Measurements from ENCODE around the gene SORBS1.
A peak's percentile ranks its signal among the peaks of the same experiment; 100 is the strongest.

SORBS1 gene

DNA sequence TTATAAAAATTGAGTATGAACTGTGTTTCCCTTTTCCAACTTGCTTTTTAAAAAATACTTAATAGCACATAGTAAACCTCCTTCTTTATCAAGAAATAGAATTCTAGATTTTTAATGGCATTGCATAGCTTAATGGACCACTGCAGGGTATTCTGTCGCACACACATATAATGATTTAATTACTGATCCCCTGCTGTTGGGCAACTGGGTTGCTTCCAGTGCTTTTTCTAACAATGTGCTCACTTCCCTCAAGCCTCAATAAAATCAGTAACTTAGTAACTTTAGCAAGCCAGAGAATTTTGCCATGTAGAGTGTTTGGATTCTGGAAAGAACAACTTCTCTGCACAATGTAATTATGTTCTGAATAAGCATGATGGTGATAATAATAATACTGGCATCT, 221.3 kb downstream of the SORBS1 start:
- POLR2A ChIA-PET: no interaction called here
- no peaks in the 10 kb centered on the region for H3K4me1 ChIP-seq (ENCODE audit: control insufficient read depth, insufficient read depth, low read length)
- peak; percentile 92 for TF ChIP-seq MZF1 (tag by site-specific recombination; IDR thresholded peaks at IDR 0.05; ENCODE audit: borderline replicate concordance)
- no peak for TF ChIP-seq ZNF747 (tag by site-specific recombination; IDR thresholded peaks at IDR 0.05)
- CTCF ChIA-PET: interaction anchor here (0.6 to 1.5 kb wide), 4 partner anchors 9 to 96 kb away, joined by 3 to 10 read pairs (median 4); no protein-coding TSS in a partner anchor
- no peak overlapping the region for H3K4me3 ChIP-seq (ENCODE audit: low read depth, low read length)
- no peaks in the 10 kb centered on the region for H3K36me3 ChIP-seq (ENCODE audit: control insufficient read depth in 2 of 2, insufficient read depth in 1 of 2, low read length in 2 of 2)
- no peaks in the 10 kb centered on the region for H3K9me3 ChIP-seq (ENCODE audit: control insufficient read depth, insufficient read depth, low read depth, low read length)
- H3K27ac ChIP-seq (ENCODE audit: extremely low read depth, low read depth, low read length): no peak overlapping the region

DNA sequence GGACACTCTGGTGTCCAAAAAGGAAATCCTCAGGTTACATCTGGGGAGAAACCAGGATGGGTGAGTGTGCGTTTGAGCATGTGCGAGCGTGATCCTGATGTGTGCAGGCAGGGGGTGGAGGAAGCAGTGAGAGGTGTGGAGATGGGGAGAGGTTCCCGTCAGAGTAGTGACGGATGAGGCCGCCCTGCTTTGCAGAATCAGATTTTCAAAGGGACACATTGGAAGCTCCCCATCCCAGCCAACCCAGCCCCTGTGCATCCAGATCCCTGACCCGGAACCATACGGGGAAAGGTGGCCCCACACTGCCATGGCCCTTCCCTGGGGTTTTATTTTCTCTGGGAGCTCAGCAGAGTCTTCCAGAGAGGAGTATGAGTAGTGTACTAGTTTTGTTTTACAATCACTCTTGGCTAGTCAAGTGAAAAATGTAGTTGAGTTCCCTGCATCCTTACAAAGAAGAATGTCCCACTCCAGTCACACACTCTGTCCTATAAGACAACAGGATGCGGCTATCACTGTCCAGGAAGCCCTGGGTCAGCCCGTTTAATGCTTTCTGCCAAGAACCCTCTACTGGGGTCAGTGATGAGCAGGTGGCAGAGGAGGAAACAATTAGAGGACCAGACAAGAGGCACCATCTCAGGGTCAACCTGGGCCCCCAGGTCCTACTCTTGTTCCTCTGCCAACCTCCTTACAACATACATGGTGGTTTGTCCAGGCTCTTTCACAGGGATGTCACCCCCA, 223.6 kb downstream of the SORBS1 start:
- CTCF ChIA-PET: interaction anchor here (0.8 to 1.3 kb wide), 3 partner anchors 31 to 90 kb away, joined by 3 to 4 read pairs (median 4); no protein-coding TSS in a partner anchor
- Histone ChIP-seq H3K4me3 (ENCODE audit: low read depth, low read length) (no peak overlapping the region), H3K27ac (ENCODE audit: extremely low read depth, low read depth, low read length) (no peak overlapping the region), H3K36me3 (ENCODE audit: control insufficient read depth in 2 of 2, insufficient read depth in 1 of 2, low read length in 2 of 2) (no peaks in the 10 kb centered on the region), H3K9me3 (ENCODE audit: control insufficient read depth, insufficient read depth, low read depth, low read length) (no peaks in the 10 kb centered on the region), H3K4me1 (ENCODE audit: control insufficient read depth, insufficient read depth, low read length) (no peaks in the 10 kb centered on the region)
- POLR2A ChIA-PET: no interaction called here
- TF ChIP-seq RBAK (tag by site-specific recombination; IDR thresholded peaks at IDR 0.05) (no peak), ZNF654 (tag by site-specific recombination; IDR thresholded peaks at IDR 0.05; ENCODE audit: low read depth) (no peak), ZNF211 (tag by site-specific recombination; IDR thresholded peaks at IDR 0.05; ENCODE audit: low read depth) (no peak), ZNF629 (tag by site-specific recombination; IDR thresholded peaks at IDR 0.05) (no peak), MZF1 (tag by site-specific recombination; IDR thresholded peaks at IDR 0.05; ENCODE audit: borderline replicate concordance) (no peak), GLIS1 (tag by site-specific recombination; IDR thresholded peaks at IDR 0.05) (no peak), ZFP41 (tag by site-specific recombination; IDR thresholded peaks at IDR 0.05; ENCODE audit: borderline replicate concordance) (no peak), ZNF121 (tag by site-specific recombination; IDR thresholded peaks at IDR 0.05) (no peak), REPIN1 (tag by site-specific recombination; IDR thresholded peaks at IDR 0.05; ENCODE audit: low read depth) (no peak), ZNF626 (tag by site-specific recombination; IDR thresholded peaks at IDR 0.05) (no peak)
- TF ChIP-seq, protein P1, sequence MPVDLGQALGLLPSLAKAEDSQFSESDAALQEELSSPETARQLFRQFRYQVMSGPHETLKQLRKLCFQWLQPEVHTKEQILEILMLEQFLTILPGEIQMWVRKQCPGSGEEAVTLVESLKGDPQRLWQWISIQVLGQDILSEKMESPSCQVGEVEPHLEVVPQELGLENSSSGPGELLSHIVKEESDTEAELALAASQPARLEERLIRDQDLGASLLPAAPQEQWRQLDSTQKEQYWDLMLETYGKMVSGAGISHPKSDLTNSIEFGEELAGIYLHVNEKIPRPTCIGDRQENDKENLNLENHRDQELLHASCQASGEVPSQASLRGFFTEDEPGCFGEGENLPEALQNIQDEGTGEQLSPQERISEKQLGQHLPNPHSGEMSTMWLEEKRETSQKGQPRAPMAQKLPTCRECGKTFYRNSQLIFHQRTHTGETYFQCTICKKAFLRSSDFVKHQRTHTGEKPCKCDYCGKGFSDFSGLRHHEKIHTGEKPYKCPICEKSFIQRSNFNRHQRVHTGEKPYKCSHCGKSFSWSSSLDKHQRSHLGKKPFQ (tag by site-specific recombination; IDR thresholded peaks at IDR 0.05): no peak
- TF ChIP-seq, protein P2, sequence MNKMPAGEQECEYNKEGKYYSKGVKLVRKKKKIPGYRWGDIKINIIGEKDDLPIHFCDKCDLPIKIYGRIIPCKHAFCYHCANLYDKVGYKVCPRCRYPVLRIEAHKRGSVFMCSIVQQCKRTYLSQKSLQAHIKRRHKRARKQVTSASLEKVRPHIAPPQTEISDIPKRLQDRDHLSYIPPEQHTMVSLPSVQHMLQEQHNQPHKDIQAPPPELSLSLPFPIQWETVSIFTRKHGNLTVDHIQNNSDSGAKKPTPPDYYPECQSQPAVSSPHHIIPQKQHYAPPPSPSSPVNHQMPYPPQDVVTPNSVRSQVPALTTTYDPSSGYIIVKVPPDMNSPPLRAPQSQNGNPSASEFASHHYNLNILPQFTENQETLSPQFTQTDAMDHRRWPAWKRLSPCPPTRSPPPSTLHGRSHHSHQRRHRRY (tag by site-specific recombination; IDR thresholded peaks at IDR 0.05): no peak
- TF ChIP-seq, protein P3, sequence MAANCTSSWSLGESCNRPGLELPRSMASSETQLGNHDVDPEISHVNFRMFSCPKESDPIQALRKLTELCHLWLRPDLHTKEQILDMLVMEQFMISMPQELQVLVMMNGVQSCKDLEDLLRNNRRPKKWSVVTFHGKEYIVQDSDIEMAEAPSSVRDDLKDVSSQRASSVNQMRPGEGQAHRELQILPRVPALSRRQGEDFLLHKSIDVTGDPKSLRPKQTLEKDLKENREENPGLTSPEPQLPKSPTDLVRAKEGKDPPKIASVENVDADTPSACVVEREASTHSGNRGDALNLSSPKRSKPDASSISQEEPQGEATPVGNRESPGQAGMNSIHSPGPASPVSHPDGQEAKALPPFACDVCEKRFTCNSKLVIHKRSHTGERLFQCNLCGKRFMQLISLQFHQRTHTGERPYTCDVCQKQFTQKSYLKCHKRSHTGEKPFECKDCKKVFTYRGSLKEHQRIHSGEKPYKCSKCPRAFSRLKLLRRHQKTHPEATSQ (tag by site-specific recombination; IDR thresholded peaks at IDR 0.05): no peak

DNA sequence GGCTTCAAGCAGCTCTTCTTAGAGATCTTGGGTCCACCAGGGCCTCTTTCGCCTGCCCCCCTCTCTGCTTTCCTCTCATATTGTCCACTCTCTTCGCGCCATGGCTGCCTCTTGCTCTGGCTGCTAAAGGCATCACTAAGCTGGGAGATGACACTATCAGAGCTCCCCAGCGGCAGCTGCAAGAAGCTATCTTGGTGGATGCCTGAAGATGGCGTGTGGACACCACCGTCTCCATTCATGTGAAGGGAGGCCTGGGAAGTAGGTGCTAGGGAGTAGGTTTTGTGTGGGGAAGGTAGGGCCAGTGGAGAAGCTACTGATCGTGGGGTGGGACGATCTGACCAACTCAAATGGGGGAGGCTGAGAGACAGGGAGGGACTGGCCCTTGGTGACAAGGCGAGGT, 224.5 kb downstream of the SORBS1 start:
- TF ChIP-seq, protein P4, sequence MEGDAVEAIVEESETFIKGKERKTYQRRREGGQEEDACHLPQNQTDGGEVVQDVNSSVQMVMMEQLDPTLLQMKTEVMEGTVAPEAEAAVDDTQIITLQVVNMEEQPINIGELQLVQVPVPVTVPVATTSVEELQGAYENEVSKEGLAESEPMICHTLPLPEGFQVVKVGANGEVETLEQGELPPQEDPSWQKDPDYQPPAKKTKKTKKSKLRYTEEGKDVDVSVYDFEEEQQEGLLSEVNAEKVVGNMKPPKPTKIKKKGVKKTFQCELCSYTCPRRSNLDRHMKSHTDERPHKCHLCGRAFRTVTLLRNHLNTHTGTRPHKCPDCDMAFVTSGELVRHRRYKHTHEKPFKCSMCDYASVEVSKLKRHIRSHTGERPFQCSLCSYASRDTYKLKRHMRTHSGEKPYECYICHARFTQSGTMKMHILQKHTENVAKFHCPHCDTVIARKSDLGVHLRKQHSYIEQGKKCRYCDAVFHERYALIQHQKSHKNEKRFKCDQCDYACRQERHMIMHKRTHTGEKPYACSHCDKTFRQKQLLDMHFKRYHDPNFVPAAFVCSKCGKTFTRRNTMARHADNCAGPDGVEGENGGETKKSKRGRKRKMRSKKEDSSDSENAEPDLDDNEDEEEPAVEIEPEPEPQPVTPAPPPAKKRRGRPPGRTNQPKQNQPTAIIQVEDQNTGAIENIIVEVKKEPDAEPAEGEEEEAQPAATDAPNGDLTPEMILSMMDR (tag by site-specific recombination; IDR thresholded peaks at IDR 0.05): 0 out of 2 replicates have a peak, but pooled peaks have one; percentile 15
- TF ChIP-seq ZNF23 (tag by site-specific recombination; IDR thresholded peaks at IDR 0.05; ENCODE audit: borderline replicate concordance) (no peak), ZNF404 (tag by site-specific recombination; IDR thresholded peaks at IDR 0.05) (no peak), ZNF10 (tag by site-specific recombination; IDR thresholded peaks at IDR 0.05) (no peak)
- no peaks in the 10 kb centered on the region for H3K36me3 ChIP-seq (ENCODE audit: control insufficient read depth in 2 of 2, insufficient read depth in 1 of 2, low read length in 2 of 2)
- H3K4me1 ChIP-seq (ENCODE audit: control insufficient read depth, insufficient read depth, low read length): no peaks in the 10 kb centered on the region
- no peaks in the 10 kb centered on the region for H3K9me3 ChIP-seq (ENCODE audit: control insufficient read depth, insufficient read depth, low read depth, low read length)
- no peak overlapping the region for H3K27ac ChIP-seq (ENCODE audit: extremely low read depth, low read depth, low read length)
- ChIA-PET CTCF (interaction anchor here (0.6 to 1.3 kb wide), 3 partner anchors 39 to 143 kb away, joined by 3 to 4 read pairs (median 4); no protein-coding TSS in a partner anchor), POLR2A (no interaction called here)
- no peak overlapping the region for H3K4me3 ChIP-seq (ENCODE audit: low read depth, low read length)

All from HEK293 (cell line).